EH (cell line): Measurements from ENCODE around the gene ACSBG1.
"Not testable (repeated sequence)": the region's sequence is repeated elsewhere in the genome, so short reads cannot be mapped to it uniquely, and the experiment has no call there.

ENCODE experiments used
- DNase-seq: peaks from one replicate; pipeline ENCODE4 v3.0.0-alpha.2; 2015; ENCODE audit warnings: low read depth

The ACSBG1 gene

DNA sequence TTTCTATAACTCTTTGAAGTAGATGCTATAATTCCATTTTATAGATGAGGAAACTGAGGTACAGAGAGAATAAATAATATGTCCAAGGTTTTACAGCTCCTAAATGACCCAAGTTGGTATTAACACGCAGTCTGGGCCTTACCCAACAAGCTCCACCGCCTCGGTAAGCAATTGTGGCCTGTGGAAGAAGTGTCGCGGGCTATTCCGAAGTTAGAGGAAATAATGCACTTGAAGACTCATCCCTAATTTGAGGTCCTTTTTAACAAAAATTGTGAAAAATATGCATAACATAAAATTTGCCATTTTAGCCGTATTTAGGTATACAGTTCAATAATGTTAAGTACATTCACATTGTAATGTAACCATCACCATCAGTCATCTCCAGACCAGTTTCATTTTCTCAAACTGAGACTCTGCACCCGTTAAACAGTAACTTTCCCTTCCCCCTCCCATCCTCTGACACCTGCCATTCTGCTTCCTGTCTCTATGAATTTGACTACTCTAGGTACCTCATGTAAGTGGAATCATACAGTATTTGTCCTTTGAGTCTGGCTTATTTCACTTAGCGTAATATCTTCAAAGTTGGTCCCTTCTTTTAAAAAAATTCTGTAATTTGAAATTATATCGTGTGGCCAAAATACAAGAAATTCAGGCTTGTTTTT, 67.0 kb downstream of the ACSBG1 start:
- DNase-seq, result no peak

DNA sequence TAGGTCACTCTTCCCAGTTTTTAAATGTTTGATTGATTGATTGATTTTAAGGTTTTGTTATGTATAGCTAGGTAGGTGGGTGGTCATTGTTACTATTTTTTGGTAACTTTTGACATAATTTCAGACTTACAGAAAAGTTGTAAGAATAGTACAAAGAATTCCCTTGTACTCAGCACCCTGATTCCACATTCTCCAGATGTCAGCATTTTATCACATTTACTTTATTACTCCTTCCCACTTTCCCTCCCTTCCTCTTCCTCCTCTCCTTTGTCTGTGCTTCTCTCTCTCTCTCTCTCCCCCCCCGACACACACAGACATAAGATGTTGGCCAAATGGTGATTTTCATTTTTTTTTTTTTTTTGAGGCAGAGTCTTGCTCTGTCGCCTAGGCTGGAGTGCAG, 70.4 kb downstream of the ACSBG1 start:
- no peak for DNase-seq

DNA sequence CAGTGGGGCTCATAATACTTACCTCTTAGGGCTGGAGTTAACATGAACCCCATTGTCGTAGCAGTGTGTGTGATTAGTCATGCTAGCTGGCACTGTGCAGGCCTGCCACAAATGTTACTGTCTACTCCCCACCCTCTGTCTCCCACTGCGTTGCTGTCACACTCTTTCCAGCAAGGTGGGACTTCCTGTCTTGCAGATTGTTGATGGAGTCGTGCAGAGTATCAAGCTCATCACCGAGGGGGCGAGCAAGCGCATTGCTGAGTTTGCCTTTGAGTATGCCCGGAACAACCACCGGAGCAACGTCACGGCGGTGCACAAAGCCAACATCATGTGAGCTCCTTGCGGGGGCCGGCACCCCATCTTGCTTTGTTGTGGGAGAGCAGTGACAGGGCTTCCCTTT, 72.3 kb downstream of the ACSBG1 start:
- no peak for DNase-seq

DNA sequence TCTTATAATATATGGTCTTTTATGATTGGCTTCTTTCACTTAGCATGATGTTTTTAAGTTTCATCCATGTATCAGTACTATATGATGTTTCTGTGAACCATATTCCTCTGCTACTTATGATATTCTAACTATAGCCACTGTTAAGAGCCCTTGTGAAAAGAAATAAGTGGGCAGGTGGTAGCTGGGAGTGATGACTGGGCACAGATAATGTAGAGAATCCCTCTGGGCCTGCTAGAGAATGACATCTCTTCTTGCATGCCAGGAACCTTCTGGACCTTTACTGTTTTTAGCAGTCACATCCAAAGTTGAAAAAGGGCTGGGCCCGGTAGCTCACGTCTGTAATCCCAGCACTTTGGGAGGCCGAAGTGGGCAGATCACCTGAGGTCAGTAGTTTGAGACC, 75.0 kb downstream of the ACSBG1 start:
- no peak for DNase-seq

DNA sequence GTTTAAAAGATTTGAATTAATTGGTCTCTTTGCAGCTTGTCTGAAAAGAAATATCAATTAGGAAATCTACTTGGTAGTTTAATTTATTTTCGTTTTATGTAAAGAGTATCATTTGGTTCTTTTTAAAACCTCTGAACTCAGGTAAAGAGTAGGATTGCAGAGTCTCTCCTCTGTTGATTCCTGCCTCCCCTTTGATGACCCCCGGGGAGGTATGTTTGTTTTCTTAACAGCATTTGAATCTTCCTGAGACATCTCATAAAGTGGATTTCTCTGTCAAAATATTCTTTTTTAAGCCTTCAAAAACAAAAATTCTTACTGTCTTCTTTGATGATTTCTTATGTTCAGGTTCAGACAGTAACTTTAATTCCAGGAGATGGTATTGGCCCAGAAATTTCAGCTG, 77.2 kb downstream of the ACSBG1 start:
- no peak for DNase-seq

DNA sequence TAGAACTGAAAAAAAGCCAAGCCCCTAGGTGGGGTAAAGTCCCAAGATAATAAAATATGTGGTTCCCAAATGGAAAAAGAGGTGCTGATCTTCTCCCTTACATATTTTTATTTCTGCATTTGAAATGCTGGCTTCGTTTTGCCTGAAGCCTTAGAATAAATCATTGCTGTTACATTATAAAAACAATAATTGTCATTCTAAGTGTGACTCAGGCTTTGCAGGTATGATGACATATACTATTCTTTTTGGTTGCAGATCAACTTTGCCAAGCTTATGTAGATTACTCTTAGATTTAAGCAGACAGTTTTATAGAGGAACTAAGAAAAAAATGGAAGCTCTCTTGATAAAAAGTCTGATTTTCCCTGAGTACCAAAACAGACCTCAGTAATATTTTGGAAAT, 77.7 kb downstream of the ACSBG1 start:
- DNase-seq, result peak; percentile 6

DNA sequence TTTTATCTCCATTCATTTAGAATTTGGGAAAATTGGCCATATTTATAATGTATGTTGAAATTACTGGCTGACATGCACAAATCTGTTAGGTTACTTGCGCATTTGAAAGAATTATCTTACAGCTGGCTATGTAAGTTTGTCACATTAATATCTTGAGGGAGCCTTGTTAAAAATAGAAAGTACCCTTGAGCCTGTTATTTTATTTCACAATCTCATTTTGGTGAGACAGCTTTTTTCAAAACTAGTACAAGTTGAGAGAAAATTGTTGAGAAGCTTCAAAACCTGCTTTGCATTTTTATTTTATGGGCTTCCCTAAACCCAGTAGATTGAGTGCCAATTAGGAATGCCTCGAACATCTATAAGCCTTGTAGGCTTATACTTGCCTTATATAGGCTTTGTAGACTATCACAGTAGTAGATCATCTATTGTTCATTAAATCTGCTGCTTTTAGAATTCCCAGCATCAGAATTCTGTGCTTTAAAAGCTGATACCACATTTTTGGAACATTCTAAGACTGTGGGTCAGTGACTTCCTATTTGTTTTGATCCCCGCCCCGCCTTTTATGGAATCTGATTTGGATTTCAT, 78.9 kb downstream of the ACSBG1 start:
- peak; percentile 47 for DNase-seq

DNA sequence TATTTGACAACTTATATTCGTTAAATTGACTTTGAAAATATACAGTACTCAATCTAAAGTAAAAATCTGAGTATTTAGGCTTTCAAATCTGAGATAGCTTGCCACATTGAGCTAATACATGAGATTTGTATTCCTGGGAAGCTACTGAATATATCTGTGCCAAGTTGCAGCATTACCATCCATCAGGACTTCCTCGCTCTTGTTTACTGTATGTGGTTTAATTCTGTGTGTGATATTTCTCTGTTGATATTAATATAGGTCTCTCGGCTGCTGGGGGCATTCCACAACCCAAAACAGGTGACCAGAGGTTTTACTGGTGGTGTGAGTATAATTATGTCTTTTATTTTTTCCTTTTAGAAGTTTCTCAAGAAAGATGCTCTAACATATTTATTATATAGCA, 79.4 kb downstream of the ACSBG1 start:
- DNase-seq, result no peak

DNA sequence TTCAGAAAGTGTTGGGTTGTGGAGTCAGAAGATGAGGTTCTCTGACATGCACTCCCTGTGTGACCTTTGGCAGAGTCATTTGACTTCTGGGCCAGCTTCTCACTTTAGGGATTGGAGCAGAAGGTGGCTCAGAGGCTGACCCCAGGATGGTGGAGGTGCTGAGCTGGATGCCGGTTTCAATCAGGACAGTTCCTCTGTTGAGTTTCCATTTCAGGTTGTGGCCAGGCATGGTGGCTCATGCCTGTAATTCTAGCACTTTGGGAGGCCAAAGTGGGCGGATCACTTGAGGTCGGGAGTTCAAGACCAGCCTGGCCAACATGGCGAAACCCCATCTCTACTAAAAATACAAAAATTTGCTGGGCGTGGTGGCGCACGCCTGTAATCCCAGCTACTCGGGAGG, 83.3 kb downstream of the ACSBG1 start:
- not testable (repeated sequence) for DNase-seq

DNA sequence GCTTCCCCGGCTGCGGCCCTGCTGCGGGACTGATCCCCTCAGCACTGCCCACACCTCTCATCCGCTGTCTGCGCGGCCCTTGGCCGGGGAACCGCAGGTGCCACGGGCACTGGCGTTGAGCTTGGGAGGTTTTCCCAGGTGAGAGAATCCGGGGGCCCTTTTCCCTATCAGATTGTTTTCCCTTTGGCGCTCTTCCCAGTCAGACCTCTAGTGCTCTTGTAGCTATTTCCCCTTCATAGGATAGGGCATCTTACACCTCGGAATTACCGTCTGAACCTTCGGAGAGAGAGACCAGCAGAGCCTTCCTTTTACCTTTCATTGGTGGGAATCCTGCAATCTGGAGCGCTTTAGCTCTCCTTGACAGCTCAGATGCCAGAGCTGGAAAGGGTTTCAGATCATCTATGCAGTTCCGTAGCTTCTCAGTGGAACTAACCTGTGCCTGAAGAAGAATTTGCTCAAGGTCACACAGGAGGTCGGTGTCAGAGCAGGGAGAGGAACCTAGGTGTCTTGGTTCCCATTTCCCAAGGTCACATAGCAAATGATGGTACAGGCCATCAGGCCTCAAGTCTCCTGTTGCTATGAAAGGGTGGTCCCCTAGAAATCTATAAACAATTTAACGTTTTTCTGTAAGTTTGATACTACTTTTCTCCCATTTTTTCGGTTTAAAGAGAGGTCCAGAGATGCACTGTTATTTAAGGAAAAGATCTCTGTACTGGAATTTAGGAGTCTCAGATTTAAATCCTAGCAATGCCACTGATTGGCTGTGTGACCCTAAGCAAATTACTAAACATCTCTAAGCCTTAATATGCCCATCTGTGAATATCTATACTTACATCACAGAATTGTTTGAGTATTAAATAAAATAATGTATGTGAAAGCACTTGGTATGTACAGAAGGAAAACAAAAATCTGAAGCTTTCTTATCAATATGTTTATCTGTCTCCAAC, 84.3 kb downstream of the ACSBG1 start:
- DNase-seq, result no peak

DNA sequence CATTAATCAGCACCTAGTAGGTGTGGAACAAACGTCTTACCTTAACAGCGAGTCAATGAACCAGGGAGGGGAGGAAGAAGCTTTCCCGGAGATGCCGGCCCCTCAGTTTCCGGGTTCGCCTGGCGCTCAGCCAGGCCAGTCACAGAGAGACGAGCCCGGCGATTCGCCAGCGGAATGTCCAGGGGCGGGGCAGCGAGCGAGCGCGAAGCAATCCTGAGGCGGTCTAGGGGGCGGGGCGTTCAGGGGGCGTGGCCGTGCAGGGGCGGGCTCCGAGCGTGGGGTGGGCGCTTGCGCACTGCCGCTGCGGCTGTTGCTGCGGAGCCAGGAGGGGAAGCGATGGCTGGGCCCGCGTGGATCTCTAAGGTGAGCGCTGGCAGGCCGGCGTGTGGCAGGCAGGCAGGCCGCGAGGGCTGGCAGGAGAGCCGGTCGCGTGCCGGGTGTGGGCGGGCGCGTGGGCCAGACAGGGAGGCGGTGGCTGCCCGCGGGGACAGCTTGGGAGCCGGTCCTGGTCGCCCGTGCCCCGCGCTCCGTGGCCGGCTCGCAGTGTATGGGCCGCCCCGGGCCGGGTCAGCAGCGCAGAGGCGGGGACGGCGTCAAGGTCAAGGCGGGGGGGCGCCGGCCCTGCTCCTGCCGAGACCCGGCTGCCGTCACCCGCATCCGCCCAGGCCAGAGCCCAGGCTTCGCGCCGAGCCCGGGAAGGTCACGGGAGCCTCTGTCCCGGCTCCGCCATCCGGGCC, 85.1 kb downstream of the ACSBG1 start, which contains the start of gene IDH3A:
Gene IDH3A (plus strand): TSS at position 295 of the 737 bp plus-strand sequence. CDS start 42 bp downstream, at position 337.
- peak; percentile 96 for DNase-seq

DNA sequence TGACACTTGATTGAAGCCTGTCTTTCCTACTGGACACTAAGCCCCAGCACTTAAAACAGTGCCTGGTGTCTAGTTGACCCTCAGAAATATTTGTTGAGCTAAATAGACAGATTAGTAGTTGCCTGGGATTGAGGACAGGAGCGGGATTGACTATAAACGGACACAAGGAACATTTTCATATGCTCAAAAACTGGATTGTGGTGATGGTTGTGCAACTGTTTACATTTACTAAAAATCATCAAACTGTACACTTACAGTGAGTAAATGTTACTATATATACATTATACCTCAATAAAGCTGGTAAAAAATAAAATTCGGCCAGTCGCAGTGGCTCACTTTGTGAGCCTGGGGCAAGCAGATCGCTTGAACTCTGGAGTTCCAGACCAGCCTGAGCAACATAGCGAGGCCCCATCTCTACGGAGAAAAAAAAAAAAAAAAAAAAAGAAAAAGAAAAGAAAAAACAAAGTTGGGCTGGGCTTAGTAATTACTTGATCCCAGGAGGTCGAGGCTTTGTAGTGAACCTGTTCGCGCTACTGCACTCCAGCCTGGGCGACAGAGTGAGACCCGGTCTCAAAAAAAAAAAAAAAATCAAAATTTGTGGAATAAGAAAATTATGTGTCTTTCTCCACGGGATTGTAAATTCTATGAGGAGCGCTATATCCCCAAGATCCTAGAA, 85.8 kb downstream of the ACSBG1 start:
- DNase-seq, result peak; percentile 16

DNA sequence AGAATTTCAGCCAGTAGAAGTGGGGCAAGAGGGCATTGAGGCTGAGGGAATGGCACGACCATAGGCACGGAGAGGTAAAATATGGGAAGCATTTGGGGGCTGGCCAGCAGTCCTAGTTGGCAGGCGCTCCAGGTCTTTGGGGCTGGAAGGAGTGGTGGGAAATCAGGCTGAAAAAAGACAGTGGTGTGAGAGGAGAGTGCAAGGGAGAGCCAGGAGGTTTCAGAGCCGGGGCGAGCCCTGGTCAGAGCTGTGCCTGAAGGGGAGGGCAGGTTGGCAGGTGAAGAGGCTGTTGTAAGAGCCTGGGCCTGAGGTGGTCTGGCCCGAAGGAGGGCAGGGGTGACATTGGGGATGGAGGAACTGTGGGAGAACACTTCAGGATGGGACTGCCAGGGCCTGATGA, 86.8 kb downstream of the ACSBG1 start:
- no peak for DNase-seq

DNA sequence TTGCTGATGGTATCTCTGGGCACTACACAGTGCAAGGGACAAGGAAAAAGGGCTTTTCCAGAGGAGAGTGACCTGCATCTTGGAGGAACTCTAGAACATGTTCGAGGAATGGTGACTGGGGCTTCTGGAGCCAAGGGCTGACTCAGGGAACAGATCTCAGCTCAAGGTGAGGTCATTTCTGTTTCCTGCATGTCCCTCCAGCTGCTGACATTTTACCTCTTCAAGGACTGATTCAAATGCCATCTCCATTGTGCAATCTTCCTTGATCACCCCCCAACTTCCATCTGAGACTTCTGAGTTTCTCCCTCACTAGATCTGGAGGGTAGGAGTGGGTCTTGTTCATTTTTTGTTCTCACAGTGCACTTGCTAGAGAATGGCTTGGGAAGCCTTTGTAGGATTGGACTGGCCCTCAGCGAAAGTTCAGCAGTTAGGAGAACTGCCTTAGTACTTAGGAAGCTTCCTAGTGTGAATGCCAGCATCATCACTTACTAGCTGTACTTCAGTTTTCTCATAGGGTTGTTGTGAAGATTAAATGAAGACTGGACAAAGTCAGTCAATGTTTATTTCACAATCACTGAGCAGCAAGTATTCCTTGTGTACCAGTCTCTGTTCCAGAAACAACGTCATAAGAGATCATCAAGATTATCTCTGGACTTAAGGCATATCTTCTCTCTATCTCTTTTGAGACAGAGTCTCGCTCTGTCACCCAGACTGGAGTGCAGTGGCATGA, 87.8 kb downstream of the ACSBG1 start:
- no peak for DNase-seq

DNA sequence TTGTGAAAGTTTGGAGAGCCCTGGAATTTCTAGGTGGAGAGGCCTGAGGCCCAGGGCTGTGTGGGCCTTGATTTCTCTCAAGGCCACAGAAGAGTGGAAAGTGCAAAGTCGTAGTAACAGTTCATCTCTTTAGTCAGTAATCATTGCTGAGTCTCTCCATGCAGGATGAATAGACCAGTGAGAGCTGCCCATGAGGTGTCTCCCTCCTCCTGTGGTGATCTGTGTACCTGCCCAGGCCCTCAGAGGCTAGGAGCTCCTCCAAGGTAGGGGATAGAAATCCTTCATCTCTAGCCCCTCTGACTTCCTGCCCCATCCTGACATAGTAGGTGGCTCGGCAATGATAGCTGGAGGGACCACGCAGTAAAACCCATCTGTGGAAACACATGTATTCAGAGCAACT, 92.0 kb downstream of the ACSBG1 start:
- DNase-seq, result no peak

DNA sequence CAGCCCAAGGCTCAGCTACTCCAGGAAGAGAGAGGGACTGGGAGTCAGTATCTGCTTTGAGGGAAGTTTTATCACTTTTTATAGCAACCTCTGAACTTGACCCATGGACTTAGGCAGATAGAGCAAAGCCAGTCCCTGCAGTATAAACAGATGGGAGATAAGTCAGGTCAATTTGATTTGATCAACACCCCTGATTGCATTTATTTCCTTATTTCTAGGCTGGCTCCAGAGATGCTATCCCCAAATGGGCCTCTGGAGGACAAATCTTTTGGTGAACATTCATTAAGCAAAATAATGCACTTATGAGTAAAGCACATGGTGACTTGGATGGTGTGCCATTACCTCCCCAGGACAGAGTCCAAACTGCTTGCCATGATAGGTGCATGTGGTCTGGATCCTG, 94.1 kb downstream of the ACSBG1 start:
- DNase-seq, result no peak

DNA sequence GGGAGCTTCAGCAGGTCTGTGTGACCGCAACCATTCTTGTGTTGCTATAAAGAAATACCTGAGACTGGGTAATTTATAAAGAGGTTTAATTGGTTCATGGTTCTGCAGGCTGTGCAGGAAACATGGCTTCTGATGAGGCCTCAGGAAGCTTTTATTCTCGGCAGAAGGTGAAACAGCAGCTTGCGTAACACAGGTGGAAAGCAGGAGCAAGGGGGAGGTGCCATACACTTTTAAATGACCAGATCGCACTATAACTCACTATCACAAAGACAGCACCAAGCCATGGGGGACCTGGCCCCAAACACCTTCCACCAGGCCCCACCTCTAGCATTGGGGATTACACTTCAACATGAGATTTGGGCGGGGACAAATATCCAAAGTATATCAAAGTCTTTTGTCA, 94.8 kb downstream of the ACSBG1 start:
- no peak for DNase-seq

DNA sequence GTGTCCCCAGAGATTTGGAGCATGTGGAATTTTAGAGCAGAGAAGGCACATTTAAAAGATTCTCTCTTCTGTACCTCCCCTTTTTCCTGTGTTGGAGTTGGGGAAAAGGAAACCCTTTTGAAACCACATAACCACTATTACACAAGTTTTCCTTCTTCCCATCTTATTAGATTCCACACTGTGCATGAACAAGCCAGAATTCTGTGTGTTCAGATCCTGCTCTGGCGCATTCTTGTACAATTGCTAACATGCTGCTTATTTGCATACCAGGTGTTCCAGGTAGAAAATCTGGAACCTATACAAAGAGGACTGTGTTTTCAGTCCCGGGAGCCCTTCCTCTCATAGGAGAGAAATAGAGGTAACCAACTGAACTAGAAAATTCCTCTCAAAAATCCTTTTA, 100.6 kb downstream of the ACSBG1 start:
- no peak for DNase-seq

DNA sequence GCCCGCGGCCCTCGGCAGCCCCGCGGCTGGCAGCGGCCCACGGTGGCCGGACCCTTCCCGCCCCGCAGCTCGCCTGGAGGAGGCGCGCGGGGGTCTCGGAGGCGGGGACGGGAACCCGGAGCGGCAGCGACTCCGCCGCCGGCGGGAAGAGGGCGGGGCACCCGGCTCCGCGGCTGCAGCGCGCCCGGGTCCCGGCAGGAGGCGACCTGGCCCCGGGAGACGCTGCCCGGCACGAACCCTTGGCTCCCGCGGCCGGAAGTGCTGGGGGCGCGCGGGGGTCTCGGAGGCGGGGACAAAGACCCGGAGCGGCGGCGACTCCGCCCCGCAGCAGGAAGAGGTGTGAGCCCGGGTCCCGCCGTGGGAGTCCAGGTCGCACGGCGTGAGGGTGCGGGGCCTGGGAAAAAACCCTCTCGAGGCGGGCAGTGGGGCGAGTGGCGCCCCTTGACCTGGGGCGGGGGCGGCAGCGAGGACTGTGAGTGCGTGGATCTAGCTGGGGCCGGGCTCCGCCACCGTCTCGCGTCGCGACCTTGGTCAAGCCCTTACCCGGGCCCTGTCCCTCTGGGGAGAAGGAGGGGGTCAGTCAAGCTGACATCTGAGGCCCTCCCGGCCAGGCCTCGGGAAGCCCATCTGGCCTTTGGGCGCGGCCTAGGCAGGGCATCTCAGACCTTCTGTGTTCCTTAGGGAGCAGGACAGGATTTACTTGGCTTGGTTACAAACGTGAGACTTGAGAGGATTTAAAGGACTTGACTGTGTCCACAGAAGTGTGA, 102.9 kb downstream of the ACSBG1 start, which contains the start of gene CIB2:
Gene CIB2 (minus strand): TSS at position 151 of the 767 bp plus-strand sequence. CDS start 230 bp downstream, outside the sequence.
- peak; percentile 72 for DNase-seq
